IMR-90 (cell line): ENCODE data around the gene GNB5.

Experiments
- FOS ChIP-seq: fragments of 150-350 bp; IDR thresholded peaks from 2 replicates; pipeline ENCODE4 v1.6.1; 2016; ENCODE audit warnings: low read depth, low read length
- POLR2A ChIP-seq: IDR thresholded peaks from 2 replicates; pipeline ENCODE4 v1.6.1; 2012; ENCODE audit warnings: mild to moderate bottlenecking, low read depth, low read length
- RFX5 ChIP-seq: IDR thresholded peaks from 2 replicates; pipeline ENCODE4 v1.8.0; 2012; ENCODE audit warnings: low read depth, mild to moderate bottlenecking, low read length, moderate library complexity
- SMC3 ChIP-seq: fragments of 150-350 bp; IDR thresholded peaks from 2 replicates; pipeline ENCODE4 v1.6.1; 2016; ENCODE audit warnings: low read depth, mild to moderate bottlenecking, antibody characterized with exemption, low read length, moderate library complexity
- USF2 ChIP-seq: fragments of 150-350 bp; IDR thresholded peaks from 2 replicates; pipeline ENCODE4 v1.6.1; 2017; ENCODE audit warnings: mild to moderate bottlenecking, antibody characterized with exemption, low read length, low read depth
- TF ChIP-seq, protein P1 (sequence below): conservative IDR thresholded peaks from 2 replicates; pipeline ENCODE4 v1.5.1; 2012; ENCODE audit warnings: mild to moderate bottlenecking, low read depth, low read length, improper control_type of control experiment

DNA sequence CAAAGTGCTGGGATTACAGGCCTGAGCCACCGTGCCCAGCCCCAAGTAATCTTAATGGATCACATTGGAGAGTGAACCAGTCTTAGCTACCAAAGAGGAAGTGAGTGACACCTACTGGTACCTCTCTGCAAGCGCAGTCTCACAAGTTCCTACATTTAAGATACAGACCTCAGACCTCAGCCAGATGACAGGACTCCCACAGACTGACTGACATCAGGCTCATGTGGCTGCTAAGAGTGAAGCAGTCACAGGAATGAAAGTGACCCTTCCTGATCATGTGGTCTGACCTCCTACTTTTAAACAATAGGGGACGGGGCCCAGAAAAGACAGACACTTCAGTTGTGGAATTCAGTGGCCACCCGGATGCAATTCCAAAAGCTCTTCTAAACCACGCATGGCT is 36.3 kb upstream of the GNB5 start:
- TF ChIP-seq SMC3 (peak; percentile 59), POLR2A (no peak), USF2 (no peak), RFX5 (no peak), FOS (no peak)
- TF ChIP-seq, protein P1, sequence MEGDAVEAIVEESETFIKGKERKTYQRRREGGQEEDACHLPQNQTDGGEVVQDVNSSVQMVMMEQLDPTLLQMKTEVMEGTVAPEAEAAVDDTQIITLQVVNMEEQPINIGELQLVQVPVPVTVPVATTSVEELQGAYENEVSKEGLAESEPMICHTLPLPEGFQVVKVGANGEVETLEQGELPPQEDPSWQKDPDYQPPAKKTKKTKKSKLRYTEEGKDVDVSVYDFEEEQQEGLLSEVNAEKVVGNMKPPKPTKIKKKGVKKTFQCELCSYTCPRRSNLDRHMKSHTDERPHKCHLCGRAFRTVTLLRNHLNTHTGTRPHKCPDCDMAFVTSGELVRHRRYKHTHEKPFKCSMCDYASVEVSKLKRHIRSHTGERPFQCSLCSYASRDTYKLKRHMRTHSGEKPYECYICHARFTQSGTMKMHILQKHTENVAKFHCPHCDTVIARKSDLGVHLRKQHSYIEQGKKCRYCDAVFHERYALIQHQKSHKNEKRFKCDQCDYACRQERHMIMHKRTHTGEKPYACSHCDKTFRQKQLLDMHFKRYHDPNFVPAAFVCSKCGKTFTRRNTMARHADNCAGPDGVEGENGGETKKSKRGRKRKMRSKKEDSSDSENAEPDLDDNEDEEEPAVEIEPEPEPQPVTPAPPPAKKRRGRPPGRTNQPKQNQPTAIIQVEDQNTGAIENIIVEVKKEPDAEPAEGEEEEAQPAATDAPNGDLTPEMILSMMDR = peak; percentile 75
